DOHH2 (cell line): Measurements from ENCODE around the gene SORT1.

Experiments used
- EZH2phosphoT487 ChIP-seq: fragments of 200-600 bp; sonication (generic); IDR thresholded peaks from 2 replicates; pipeline ENCODE4 v1.6.1; 2017; ENCODE audit warnings: borderline replicate concordance, mild to moderate bottlenecking, antibody characterized with exemption, low read length, moderate library complexity, mixed read lengths
- TF ChIP-seq, protein P1 (sequence below): fragments of 200-600 bp; sonication (generic); IDR thresholded peaks from one replicate; pipeline ENCODE4 v1.5.1; 2014; ENCODE audit warnings: antibody characterized with exemption, mild to moderate bottlenecking, low read depth, low read length; ENCODE audit not compliant: poor library complexity, severe bottlenecking

DNA sequence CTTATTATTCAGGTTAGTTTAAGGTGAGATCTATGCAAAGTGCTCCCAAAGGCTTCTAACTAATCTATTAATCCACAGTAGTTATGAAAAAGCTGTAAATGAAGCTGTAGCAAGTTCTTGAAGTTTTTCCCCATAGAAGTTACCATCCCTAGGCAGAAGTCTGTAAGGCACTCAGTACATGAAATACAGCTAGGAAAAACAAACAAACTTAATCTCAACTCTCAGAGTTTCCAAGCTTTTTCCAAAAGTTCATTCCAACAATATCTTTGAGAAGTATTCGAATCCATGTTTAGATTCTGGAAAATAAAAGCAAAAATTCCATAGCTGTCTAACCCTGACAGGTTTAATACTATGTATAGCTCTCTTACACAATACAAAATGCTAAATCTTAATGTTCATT lies 41.2 kb downstream of the SORT1 start:
- TF ChIP-seq, protein P1, sequence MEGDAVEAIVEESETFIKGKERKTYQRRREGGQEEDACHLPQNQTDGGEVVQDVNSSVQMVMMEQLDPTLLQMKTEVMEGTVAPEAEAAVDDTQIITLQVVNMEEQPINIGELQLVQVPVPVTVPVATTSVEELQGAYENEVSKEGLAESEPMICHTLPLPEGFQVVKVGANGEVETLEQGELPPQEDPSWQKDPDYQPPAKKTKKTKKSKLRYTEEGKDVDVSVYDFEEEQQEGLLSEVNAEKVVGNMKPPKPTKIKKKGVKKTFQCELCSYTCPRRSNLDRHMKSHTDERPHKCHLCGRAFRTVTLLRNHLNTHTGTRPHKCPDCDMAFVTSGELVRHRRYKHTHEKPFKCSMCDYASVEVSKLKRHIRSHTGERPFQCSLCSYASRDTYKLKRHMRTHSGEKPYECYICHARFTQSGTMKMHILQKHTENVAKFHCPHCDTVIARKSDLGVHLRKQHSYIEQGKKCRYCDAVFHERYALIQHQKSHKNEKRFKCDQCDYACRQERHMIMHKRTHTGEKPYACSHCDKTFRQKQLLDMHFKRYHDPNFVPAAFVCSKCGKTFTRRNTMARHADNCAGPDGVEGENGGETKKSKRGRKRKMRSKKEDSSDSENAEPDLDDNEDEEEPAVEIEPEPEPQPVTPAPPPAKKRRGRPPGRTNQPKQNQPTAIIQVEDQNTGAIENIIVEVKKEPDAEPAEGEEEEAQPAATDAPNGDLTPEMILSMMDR = no peak
- no peak for TF ChIP-seq EZH2phosphoT487
